Astrocyte of the cerebellum (primary cell): ENCODE measurements around the gene MED26.
"Not testable (repeated sequence)": the region's sequence is repeated elsewhere in the genome, so short reads cannot be mapped to it uniquely, and the experiment has no call there.

Experiments
- DNase-seq: peaks from one replicate; pipeline ENCODE4 v3.0.0-alpha.2; 2011; ENCODE audit warnings: low read depth
- H3K4me3 ChIP-seq: 2 replicates; pipeline ENCODE4 v1.5.1; 2011; ENCODE audit warnings: mild to moderate bottlenecking, low read depth, low read length, moderate library complexity
- in situ Hi-C: cut with HindIII; loops from 2 replicates; pipeline ENCODE4 v1.10.0; 2017; ENCODE audit warnings: low sequenced_read_pairs
- TF ChIP-seq, protein P1 (sequence below): IDR thresholded peaks from 2 replicates; pipeline ENCODE4 v1.5.1; 2012; ENCODE audit warnings: low read length, low read depth, moderate library complexity, mild to moderate bottlenecking; ENCODE audit errors: missing control alignments

MED26 gene

DNA sequence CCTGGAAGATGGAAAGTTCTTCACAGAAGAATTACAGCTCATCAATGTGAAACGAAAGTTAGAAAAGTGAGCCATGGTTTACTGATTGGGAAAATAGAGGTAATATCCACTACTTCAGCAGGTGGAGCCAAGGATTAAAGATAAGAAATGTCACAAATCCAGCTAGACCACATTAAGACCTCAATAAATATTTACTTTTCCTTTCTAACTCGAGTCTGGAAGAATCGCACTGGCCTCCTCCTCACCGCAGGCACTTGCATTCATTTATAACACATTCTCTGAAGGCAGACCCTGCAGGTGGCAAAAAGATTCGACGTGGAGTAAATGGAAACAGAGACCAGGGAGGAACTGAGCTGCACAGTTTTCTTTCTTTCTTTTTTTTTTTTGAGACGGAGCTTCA lies 63.2 kb downstream of the MED26 start:
- in situ Hi-C loops, result no loop called here
- no peak overlapping the region for H3K4me3 ChIP-seq
- DNase-seq, result no peak
- TF ChIP-seq, protein P1, sequence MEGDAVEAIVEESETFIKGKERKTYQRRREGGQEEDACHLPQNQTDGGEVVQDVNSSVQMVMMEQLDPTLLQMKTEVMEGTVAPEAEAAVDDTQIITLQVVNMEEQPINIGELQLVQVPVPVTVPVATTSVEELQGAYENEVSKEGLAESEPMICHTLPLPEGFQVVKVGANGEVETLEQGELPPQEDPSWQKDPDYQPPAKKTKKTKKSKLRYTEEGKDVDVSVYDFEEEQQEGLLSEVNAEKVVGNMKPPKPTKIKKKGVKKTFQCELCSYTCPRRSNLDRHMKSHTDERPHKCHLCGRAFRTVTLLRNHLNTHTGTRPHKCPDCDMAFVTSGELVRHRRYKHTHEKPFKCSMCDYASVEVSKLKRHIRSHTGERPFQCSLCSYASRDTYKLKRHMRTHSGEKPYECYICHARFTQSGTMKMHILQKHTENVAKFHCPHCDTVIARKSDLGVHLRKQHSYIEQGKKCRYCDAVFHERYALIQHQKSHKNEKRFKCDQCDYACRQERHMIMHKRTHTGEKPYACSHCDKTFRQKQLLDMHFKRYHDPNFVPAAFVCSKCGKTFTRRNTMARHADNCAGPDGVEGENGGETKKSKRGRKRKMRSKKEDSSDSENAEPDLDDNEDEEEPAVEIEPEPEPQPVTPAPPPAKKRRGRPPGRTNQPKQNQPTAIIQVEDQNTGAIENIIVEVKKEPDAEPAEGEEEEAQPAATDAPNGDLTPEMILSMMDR, result no peak

DNA sequence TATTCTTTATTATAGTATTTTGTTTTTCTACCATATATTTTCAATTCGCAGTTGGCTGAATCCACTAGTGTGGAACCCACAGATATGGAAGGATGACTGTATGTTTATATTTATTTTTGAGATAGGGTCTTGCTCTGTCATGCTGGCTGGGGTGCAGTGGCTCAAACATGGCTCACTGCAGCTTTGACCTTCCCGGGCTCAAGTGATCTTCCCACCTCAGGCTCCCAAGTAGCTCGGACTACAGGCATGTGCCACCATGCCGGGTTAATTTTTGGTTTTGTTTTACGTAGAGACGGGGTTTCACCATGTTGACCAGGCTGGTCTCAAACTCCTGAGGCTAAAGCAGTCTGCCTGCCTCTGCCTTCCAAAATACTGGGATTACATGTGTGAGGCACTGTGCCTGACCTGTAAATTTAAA lies 65.4 kb downstream of the MED26 start:
- no peak for DNase-seq
- in situ Hi-C loops, result no loop called here
- TF ChIP-seq, protein P1, result no peak
- H3K4me3 ChIP-seq, result no peak overlapping the region

DNA sequence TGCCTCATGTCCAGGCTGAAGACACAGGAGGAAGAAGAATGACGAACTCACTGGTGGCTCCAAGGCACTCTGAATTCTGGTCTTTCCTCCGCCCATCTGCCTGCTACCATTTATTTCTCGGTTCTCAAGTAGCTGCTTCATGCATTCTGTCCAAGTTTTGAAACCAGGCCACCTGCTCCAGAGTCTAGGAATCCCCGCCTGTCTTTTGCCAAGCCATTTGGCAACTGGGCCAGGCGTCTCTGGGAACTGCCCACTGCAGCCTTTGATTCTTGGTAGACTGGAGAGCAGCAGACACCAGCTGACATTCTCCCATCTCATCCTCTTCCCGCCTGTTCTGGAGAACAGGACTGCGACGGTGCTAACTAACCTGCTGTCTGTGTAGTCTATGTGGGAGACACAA lies 66.6 kb downstream of the MED26 start:
- no peak overlapping the region for H3K4me3 ChIP-seq
- TF ChIP-seq, protein P1, result no peak
- no peak for DNase-seq
- in situ Hi-C loops, result no loop called here

DNA sequence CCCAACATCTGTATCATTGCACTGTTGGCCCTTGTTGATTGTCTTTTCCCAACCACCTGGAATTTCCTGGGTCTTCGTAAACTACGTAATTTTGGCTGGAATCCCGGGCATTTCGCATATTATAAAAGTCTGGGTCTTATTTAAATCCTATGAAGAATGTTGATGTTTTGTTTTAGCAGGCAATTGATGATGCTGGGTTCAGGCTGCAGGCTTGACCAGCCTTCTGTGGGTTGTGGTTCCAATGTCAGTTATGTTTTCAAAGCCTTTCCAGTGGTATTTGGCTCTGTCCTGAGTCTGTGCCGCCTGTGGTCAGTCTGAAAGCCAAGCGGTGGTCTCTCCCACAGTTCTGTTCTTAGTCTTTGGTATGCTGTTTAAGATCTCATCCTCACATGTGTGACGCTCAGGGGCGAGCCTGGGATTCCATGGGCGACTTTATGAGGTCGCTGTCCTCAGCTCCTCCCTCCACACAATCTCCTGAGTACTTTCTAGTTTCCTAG lies 68.2 kb downstream of the MED26 start:
- no peak overlapping the region for H3K4me3 ChIP-seq
- TF ChIP-seq, protein P1, result no peak
- DNase-seq, result peak; percentile 71
- in situ Hi-C loops, result no loop called here

DNA sequence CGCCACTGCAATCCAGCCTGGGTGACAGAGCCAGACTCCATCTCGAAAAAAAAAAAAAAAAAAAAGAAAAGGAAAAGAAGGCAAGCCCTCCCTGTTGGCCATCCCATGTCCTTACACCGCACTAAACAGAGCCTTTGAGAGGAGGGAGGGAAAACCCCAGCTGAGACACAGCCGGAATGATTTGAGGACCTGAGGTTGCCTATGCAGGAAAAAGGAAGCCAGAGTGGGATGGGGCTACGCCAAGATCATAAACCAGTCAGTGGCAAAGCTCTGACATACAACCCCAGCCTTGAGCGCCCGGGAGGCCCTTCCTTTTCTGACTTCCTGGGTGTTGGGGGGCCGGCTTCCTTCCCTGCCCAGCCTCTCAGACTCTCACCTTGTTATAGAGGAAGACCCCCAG lies 73.2 kb downstream of the MED26 start:
- no peak for DNase-seq
- in situ Hi-C loops, result no loop called here
- TF ChIP-seq, protein P1, result no peak
- H3K4me3 ChIP-seq, result no peak overlapping the region

DNA sequence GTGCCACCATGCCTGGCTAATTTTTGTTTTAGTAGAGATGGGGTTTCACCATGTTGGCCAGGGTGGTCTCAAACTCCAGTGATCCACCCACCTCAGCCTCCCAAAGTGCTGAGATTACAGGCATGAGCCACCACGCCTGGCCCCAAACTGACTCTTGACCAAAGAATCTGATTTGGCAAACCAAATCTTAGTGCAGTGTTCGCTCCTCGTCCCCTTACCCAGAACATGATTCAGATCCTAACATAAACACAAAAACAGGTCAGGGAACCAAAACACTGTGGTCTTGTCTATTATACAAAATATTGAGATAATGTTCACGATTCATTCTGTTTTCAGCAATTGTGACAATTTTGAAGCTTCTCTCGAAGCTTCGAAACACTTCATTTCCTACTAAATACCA lies 76.1 kb downstream of the MED26 start:
- in situ Hi-C loops, DNase-seq, H3K4me3 ChIP-seq: not testable (repeated sequence)

DNA sequence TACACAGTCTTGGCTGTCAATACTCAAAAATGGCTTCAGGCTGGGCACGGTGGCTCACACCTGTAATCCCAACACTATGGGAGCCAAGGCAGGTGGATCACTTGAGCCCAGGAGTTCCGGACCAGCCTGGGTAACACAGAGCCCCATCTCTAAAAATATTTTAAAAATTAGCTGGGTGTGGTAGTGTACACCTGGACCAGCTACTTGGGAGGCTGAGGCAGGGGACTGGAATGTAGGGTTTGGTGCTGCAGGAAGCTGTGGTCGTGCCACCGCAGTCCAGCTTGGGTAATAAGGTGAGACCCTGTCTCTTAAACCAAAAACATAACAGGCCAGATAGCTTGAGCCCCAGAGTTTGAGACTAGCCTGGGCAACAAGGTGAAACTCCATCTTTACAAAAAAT lies 79.0 kb downstream of the MED26 start:
- DNase-seq, result no peak
- in situ Hi-C loops, result no loop called here
- TF ChIP-seq, protein P1, result no peak
- no peak overlapping the region for H3K4me3 ChIP-seq
